SK-N-SH treated with all-trans-retinoic acid at 6 μM for 48 hours (cell line): ENCODE data around the gene SHLD3.
A peak's percentile ranks its signal among the peaks of the same experiment; 100 is the strongest.
"Not testable (repeated sequence)": the region's sequence is repeated elsewhere in the genome, so short reads cannot be mapped to it uniquely, and the experiment has no call there.

ENCODE experiments used
- ATAC-seq: fragments of 200-7000 bp; cut with Tn5 transposase; 3 replicates; pipeline ENCODE4 v1.9.1; 2020; ENCODE audit warnings: mild to moderate bottlenecking, moderate library complexity
- ARNTL ChIP-seq: fragments of 450-650 bp; formaldehyde crosslinking; IDR thresholded peaks from 2 replicates; pipeline ENCODE4 v1.5.0; 2020; ENCODE audit warnings: low read depth, mild to moderate bottlenecking, moderate library complexity, borderline replicate concordance
- CREB5 ChIP-seq: fragments of 250-450 bp; sonication (Bioruptor Pico); IDR thresholded peaks from 2 replicates; pipeline ENCODE4 v1.5.1; 2020; ENCODE audit warnings: low read depth, mild to moderate bottlenecking, moderate library complexity
- CSDC2 ChIP-seq: fragments of 250-450 bp; sonication (Bioruptor Pico); IDR thresholded peaks from 2 replicates; pipeline ENCODE4 v1.5.0; 2020; ENCODE audit warnings: mild to moderate bottlenecking, moderate library complexity
- CSRNP3 ChIP-seq: fragments of 250-450 bp; sonication (Bioruptor Pico); IDR thresholded peaks from 2 replicates; pipeline ENCODE4 v1.5.1; 2021; ENCODE audit warnings: mild to moderate bottlenecking, moderate library complexity
- ESRRG ChIP-seq: fragments of 250-450 bp; sonication (Bioruptor Pico); IDR thresholded peaks from 2 replicates; pipeline ENCODE4 v1.6.1; 2021; ENCODE audit warnings: mild to moderate bottlenecking
- GLIS3 ChIP-seq: fragments of 250-450 bp; sonication (Bioruptor Pico); IDR thresholded peaks from 2 replicates; pipeline ENCODE4 v1.5.0; 2020; ENCODE audit warnings: mild to moderate bottlenecking, moderate library complexity
- ISL1 ChIP-seq: fragments of 250-450 bp; sonication (Bioruptor Pico); IDR thresholded peaks from 2 replicates; pipeline ENCODE4 v2.1.2; 2022; ENCODE audit warnings: mild to moderate bottlenecking, moderate library complexity
- OSR1 ChIP-seq: fragments of 250-450 bp; sonication (Bioruptor Pico); IDR thresholded peaks from 2 replicates; pipeline ENCODE4 v1.8.0; 2022; ENCODE audit warnings: moderate library complexity, mild to moderate bottlenecking, inconsistent platforms
- PATZ1 ChIP-seq: fragments of 250-450 bp; sonication (Bioruptor Pico); IDR thresholded peaks from 2 replicates; pipeline ENCODE4 v1.8.0; 2020; ENCODE audit warnings: mild to moderate bottlenecking, moderate library complexity, borderline replicate concordance
- POU6F1 ChIP-seq: fragments of 250-450 bp; sonication (Bioruptor Pico); IDR thresholded peaks from 2 replicates; pipeline ENCODE4 v1.8.0; 2021; ENCODE audit warnings: low read depth, mild to moderate bottlenecking, moderate library complexity, borderline replicate concordance
- PPARA ChIP-seq: fragments of 250-450 bp; sonication (Bioruptor Pico); IDR thresholded peaks from 2 replicates; pipeline ENCODE4 v1.5.0; 2020; ENCODE audit warnings: mild to moderate bottlenecking, borderline replicate concordance
- RARB ChIP-seq: fragments of 250-450 bp; sonication (Bioruptor Pico); IDR thresholded peaks from 2 replicates; pipeline ENCODE4 v1.8.0; 2021; ENCODE audit warnings: mild to moderate bottlenecking, moderate library complexity
- SNAI2 ChIP-seq: fragments of 250-450 bp; sonication (Bioruptor Pico); IDR thresholded peaks from 2 replicates; pipeline ENCODE4 v1.5.0; 2020; ENCODE audit warnings: mild to moderate bottlenecking, moderate library complexity
- TOX ChIP-seq: fragments of 250-450 bp; sonication (Bioruptor Pico); IDR thresholded peaks from 2 replicates; pipeline ENCODE4 v1.8.0; 2021; ENCODE audit warnings: mild to moderate bottlenecking, moderate library complexity, borderline replicate concordance
- TSHZ2 ChIP-seq: fragments of 250-450 bp; sonication (Bioruptor Pico); IDR thresholded peaks from 2 replicates; pipeline ENCODE4 v1.5.0; 2020; ENCODE audit warnings: mild to moderate bottlenecking, moderate library complexity
- ZC3H10 ChIP-seq: fragments of 250-450 bp; sonication (Bioruptor Pico); IDR thresholded peaks from 2 replicates; pipeline ENCODE4 v1.5.1; 2021; ENCODE audit warnings: mild to moderate bottlenecking, moderate library complexity
- ZFP3 ChIP-seq: fragments of 250-450 bp; sonication (Bioruptor Pico); IDR thresholded peaks from 2 replicates; pipeline ENCODE4 v1.5.0; 2020; ENCODE audit warnings: mild to moderate bottlenecking, moderate library complexity
- ZFP30 ChIP-seq: fragments of 450-650 bp; formaldehyde crosslinking; IDR thresholded peaks from 2 replicates; pipeline ENCODE4 v1.5.0; 2022; ENCODE audit warnings: mild to moderate bottlenecking, moderate library complexity
- ZNF565 ChIP-seq: fragments of 450-650 bp; formaldehyde crosslinking; conservative IDR thresholded peaks from 2 replicates; pipeline ENCODE4 v1.5.0; 2020; ENCODE audit warnings: low read depth, mild to moderate bottlenecking, moderate library complexity
- ZNF70 ChIP-seq: fragments of 450-650 bp; formaldehyde crosslinking; IDR thresholded peaks from 2 replicates; pipeline ENCODE4 v1.5.0; 2020; ENCODE audit warnings: mild to moderate bottlenecking, moderate library complexity
- ZNF8 ChIP-seq: fragments of 450-650 bp; formaldehyde crosslinking; IDR thresholded peaks from 2 replicates; pipeline ENCODE4 v1.5.0; 2020; ENCODE audit warnings: mild to moderate bottlenecking, moderate library complexity

Gene SHLD3

GRCh38 chr5:65624571-65625555 is at the start of gene SHLD3, which contains the start of gene TRAPPC13:
Gene SHLD3 (plus strand): TSS chr5:65625027. CDS start chr5:65629588, 4,561 bp downstream.
Gene TRAPPC13 (plus strand): TSS chr5:65625027. CDS start chr5:65625061, 34 bp downstream.
- TF ChIP-seq ZNF70 (CRISPR knock-in tag): no peak
- TF ChIP-seq ESRRG (CRISPR knock-in tag): no peak
- no peak for TF ChIP-seq POU6F1
- TF ChIP-seq PPARA (CRISPR knock-in tag): no peak
- TF ChIP-seq CSRNP3 (CRISPR knock-in tag): no peak
- no peak for TF ChIP-seq ARNTL (CRISPR knock-in tag)
- TF ChIP-seq CSDC2 (CRISPR knock-in tag): no peak
- peak; percentile 82 for ATAC-seq

GRCh38 chr5:65577141-65577540 is 47.7 kb upstream of the SHLD3 start:
- TF ChIP-seq PPARA (CRISPR knock-in tag): no peak
- no peak for TF ChIP-seq POU6F1
- TF ChIP-seq ZFP30: no peak
- ATAC-seq: no peak

GRCh38 chr5:65588694-65589093 is 36.1 kb upstream of the SHLD3 start:
- ATAC-seq: no peak
- TF ChIP-seq ZNF565 (CRISPR knock-in tag) (no peak), ZNF70 (CRISPR knock-in tag) (no peak), TOX (CRISPR knock-in tag) (no peak), OSR1 (CRISPR knock-in tag) (no peak), SNAI2 (CRISPR knock-in tag) (no peak), ZFP3 (no peak), TSHZ2 (CRISPR knock-in tag) (no peak), GLIS3 (CRISPR knock-in tag) (no peak), ESRRG (CRISPR knock-in tag) (no peak), CREB5 (CRISPR knock-in tag) (no peak), POU6F1 (no peak), PATZ1 (CRISPR knock-in tag) (no peak), ISL1 (CRISPR knock-in tag) (no peak), PPARA (CRISPR knock-in tag) (no peak), ZNF8 (no peak), CSDC2 (CRISPR knock-in tag) (no peak), ARNTL (CRISPR knock-in tag) (no peak), CSRNP3 (CRISPR knock-in tag) (no peak), ZC3H10 (no peak), RARB (CRISPR knock-in tag) (no peak)

- ATAC-seq: not testable (repeated sequence)
These were observed 23.1 kb upstream of the SHLD3 start for GRCh38 chr5:65601761-65602160.
